C4-2B (cell line): ENCODE data around the gene GGA3.

Experiments
- H3K27ac ChIP-seq: fragments of 450-650 bp; 2 replicates; pipeline ENCODE4 v1.5.1; 2017
- ZFX ChIP-seq: fragments of 450-650 bp; IDR thresholded peaks from 2 replicates; pipeline ENCODE4 v1.6.1; 2017
- TF ChIP-seq, protein P1 (sequence below): fragments of 450-650 bp; conservative IDR thresholded peaks from 2 replicates; pipeline ENCODE4 v1.5.1; 2017; ENCODE audit warnings: mild to moderate bottlenecking

Gene GGA3

DNA sequence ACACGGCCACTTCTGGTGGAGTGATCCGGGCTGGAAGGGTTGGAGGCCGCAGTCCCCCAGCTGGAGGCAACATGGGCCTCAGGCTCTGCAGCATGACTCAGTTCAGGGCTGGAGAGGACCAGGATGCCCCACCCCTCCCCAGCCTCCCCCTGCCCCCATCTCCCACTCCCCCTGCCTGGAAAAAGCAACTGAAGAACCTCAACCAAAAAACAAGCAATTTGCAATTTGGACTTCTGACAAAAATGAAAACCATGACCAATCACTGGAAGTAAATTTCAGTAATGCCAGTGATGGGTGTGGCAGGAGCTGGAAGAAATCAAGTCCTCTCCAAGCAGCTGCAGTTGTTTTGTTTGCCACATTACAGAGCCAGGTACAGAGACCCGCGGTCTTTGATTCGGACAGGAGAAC is 16.3 kb upstream of the GGA3 start:
- H3K27ac ChIP-seq: no peak overlapping the region
- no peak for TF ChIP-seq ZFX
- TF ChIP-seq, protein P1, sequence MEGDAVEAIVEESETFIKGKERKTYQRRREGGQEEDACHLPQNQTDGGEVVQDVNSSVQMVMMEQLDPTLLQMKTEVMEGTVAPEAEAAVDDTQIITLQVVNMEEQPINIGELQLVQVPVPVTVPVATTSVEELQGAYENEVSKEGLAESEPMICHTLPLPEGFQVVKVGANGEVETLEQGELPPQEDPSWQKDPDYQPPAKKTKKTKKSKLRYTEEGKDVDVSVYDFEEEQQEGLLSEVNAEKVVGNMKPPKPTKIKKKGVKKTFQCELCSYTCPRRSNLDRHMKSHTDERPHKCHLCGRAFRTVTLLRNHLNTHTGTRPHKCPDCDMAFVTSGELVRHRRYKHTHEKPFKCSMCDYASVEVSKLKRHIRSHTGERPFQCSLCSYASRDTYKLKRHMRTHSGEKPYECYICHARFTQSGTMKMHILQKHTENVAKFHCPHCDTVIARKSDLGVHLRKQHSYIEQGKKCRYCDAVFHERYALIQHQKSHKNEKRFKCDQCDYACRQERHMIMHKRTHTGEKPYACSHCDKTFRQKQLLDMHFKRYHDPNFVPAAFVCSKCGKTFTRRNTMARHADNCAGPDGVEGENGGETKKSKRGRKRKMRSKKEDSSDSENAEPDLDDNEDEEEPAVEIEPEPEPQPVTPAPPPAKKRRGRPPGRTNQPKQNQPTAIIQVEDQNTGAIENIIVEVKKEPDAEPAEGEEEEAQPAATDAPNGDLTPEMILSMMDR: no peak

DNA sequence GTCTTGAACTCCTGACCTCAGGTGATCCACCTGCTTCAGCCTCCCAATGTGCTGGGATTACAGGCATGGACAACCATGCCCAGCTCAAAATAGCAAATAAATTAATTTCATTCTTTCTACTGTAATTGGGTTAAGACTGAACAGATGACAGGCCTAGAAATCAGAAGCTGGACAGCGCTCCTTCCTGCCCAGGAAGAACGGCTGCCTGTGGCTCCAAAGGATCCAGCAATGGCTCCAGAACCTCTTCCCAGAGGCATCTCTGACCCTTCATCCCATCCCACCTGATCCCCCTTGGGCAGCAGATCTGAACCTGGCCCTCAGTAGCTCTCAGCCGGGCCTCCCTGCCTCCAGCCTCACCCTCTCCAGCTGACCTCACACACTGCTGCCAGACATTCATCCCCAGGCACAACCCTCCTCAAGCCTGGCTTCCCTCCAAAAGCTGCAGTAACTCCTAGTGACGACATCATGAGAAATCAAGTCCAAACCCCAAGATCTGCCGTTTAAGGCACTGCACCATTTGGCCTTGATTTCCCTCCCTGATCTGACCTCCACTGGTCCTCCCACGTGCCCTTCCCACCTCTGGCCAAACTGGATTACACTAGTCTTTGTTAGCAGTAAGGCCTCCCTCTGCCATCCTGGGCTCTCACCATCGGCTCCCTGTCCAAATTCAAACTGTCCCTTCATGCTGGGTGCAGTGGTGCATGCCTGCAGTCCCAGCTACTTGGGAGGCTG is 12.7 kb upstream of the GGA3 start:
- H3K27ac ChIP-seq: no peak overlapping the region
- TF ChIP-seq, protein P1: no peak
- no peak for TF ChIP-seq ZFX

DNA sequence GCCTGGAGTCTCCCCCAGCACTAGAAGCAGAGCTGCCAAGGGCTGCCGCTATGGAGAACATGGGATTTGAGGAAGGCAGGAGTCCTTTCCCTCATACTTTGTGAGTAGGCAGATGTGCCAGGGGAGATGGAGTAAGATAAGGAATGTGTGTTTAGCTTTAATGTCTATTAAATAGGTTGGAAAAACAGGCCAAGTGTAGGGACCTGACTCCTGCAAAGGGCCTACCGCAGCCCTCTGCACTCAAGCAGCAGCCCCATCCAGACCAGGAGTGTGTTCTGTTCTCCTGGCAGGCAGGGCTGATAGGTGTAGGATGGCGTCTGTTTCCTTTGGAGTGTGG is 11.4 kb upstream of the GGA3 start:
- TF ChIP-seq, protein P1: no peak
- no peak for TF ChIP-seq ZFX
- peak overlapping the region; percentile 90 for H3K27ac ChIP-seq

DNA sequence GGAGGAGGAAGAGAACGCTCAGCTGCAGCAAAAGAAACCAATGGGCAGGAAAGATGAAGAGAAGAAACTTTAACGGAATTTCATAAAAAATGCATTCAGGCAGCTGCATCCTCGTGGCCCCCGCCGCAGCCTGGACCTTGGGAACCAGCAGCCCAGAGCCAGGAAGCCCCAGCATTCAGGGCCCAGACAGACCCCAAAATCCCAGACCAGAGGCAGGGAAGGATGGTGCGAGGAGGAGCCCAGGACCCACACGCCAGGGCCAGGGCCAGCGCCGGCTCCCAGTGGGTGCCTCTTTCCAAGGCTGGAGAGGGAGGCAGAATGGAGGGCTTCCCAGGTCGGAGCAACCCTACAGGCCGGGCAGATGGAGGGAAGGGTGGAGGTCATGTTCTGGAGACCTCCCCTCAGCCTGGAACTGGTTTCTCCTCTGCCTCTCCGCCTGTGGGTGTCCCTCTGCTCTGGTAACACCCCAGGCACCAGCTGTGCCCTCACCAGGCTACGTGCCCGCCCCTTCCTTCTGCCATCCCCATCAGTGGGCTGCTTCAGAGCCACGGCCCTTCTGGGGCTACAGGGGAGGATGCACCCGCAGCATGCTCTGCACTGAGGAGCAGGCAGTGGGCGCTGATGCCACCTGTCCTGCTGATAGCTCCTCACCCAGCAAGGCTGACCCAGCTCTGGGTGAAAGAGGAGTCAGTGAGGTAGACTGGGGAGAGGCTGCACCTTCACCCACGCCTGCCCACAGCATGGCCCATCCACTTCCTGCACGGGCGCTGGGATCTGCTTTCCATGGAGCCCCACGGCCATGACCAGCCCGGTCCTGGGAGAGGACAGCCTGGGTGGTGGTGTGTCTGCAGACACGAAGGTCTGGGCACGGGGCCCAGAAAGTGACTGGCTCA is 10.8 kb upstream of the GGA3 start:
- TF ChIP-seq ZFX: no peak
- TF ChIP-seq, protein P1: no peak
- H3K27ac ChIP-seq: peak overlapping the region; percentile 90

DNA sequence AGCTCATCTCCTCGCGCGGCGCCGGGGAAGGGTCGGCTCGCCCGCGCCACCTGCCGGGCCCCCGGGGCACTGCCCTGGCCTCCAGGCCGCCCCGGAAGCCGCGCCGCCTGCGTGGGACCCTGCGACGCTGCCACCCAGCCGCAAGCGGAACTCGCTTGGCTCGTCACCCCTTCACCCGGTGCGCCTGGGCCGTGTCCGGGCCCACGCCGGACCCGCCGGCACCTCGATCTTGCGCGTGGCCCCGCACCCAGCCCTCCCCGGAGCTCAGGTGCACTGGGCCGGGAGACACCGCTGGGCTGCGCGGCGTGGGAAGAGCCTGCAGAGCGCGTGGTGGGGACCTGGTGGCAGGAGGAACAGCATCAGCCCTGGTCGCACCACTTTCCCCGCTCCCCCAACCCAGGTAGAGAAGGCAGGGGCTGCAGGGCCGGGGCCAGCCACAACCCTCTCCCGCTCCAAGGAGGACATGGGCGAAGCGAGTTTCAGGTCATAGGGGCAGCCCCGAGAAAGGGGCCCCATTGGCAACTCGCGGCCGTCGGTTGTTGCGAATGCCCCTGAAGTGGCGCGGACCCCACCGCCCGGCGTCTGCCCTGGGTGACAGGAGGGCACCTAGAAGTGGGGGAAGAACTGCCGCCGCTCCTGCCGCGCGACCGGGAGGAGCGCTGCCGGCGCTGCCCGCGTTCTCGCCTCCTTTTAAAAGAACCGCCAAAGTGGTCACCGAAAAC is 10.0 kb upstream of the GGA3 start:
- TF ChIP-seq, protein P1: peak; percentile 98
- peak; percentile 76; the same call in 1 of the 2 replicates for TF ChIP-seq ZFX
- H3K27ac ChIP-seq: peak overlapping the region; percentile 90

DNA sequence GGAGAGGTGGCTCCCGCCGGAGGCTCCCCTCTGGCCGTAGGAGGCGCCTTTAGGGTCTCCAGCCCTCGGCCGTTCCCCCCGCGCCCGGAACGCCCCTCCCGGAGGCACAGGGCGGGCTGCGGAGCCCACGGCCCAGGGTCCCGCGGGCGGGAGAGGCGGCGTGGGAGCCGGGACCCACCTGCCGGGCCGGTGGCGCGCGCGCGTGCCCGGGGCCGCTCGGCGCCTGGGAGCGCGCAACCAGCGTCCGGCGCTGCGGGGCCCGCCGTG is 9.5 kb upstream of the GGA3 start, which contains the start of gene MIF4GD:
Gene MIF4GD, minus strand, starts transcription at position 266 of the 267 bp plus-strand sequence. CDS start 1,036 bp downstream, outside the sequence.
- peak within 1 kb of the TSS; percentile 90 for H3K27ac ChIP-seq

More for the DNA sequence above, 9.5 kb upstream of the GGA3 start, which contains the start of gene MIF4GD:
- TF ChIP-seq ZFX: no peak
- TF ChIP-seq, protein P1: no peak
